Measurements from ENCODE around the gene RNGTT.
"Not testable (repeated sequence)": the region's sequence is repeated elsewhere in the genome, so short reads cannot be mapped to it uniquely, and the experiment has no call there.

The RNGTT gene

GRCh38 chr6:88970301-88970700 lies 6.9 kb upstream of the RNGTT start:
- DNase-seq (ENCODE audit: low spot score), result no peak

GRCh38 chr6:88969255-88969654 lies 5.8 kb upstream of the RNGTT start:
- DNase-seq (ENCODE audit: low spot score), result not testable (repeated sequence)

DNA sequence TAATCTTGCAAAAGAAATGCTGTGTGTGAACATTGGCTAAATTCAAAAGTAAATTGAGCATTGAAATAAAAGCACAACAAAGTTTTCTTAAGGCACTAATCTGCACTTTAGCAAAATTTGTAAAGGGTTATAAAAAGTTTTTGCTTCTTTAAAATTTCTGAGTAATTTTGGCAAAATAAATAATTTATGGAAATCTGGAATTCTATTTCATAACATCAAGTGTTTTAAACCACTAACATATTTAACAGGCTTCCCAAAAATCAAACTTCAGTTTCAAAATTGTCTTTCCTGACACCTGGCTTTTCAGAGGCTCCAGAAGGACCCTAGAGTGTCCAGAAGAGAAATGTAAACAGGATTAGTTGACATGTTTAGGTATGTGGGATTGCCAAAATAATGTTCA lies 4.5 kb upstream of the RNGTT start:
- no peak for DNase-seq (ENCODE audit: low spot score)

DNA sequence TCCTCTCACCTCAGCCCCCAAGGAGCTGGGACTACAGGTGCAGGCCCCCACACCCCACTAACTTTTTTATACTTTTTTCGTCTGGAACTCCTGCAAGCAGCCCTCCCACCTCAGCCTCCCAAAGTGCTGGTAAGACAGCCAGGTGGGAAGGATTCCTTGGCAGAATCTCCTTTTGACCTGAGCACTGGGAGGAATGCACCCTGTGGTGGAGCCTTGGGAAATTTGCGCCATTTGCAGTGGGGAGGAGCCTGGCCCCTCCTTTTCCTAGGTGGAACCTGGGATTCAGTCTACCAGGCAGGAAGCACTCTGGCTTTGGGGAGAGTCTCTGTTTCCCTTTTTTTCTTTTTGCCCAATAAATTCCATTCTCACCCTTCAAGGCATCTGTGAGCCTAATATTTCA lies 2.3 kb upstream of the RNGTT start:
- DNase-seq (ENCODE audit: low spot score), result no peak

- DNase-seq (ENCODE audit: low spot score), result no peak
These were observed 1.1 kb upstream of the RNGTT start for GRCh38 chr6:88964509-88964908.

DNA sequence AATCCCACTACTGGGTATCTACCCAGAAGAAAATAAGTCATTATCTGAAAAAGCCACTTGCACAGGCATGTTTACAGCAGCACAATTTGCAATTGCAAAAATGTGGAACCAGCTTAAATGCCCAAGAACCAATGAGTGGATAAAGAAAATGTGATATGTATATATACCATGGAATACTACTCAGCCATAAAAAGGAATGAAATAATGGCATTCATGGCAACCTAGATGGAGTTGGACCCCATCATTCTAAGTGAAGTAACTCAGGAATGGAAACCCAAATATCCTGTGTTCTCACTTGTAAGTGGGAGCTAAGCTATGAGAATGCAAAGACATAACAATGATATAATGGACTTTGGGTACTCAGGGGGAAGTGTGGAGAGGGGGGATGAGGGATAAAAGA lies 4.6 kb downstream of the RNGTT start:
- no peak for DNase-seq (ENCODE audit: low spot score)

- DNase-seq (ENCODE audit: low spot score), result no peak
These were observed 9.7 kb downstream of the RNGTT start for GRCh38 chr6:88953550-88954386.

- DNase-seq (ENCODE audit: low spot score), result no peak
These were observed 11.2 kb downstream of the RNGTT start for GRCh38 chr6:88952065-88952704.

DNA sequence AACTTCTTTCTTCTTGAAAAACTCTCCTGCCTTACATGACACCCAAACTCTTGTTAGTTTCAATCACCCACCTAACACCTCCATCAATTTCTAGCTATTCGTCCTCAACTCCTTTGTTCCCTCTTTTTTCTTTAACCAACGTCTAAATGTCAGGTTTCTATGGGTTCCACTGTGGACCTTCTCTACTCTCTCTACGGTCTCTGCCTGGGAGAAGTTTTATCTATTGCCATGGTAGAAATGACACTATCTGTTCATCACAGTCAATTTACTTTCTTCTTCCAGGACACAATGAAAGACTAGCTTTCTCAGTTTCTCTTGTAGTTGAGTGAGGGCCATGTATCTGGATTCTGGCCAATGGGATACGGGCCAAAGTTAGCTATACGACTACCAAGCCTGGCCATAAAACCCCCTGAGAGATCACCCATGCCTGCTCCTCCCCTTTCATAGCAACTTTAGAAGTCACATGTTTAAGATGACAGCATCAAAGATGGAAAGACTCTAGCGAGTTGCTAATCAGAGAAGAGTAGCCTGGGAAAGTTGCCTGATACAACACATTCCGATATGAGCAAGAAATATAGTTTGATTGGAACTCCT lies 17.9 kb downstream of the RNGTT start:
- no peak for DNase-seq (ENCODE audit: low spot score)

- no peak for DNase-seq (ENCODE audit: low spot score)
These were observed 29.9 kb downstream of the RNGTT start for GRCh38 chr6:88933521-88933920.

DNA sequence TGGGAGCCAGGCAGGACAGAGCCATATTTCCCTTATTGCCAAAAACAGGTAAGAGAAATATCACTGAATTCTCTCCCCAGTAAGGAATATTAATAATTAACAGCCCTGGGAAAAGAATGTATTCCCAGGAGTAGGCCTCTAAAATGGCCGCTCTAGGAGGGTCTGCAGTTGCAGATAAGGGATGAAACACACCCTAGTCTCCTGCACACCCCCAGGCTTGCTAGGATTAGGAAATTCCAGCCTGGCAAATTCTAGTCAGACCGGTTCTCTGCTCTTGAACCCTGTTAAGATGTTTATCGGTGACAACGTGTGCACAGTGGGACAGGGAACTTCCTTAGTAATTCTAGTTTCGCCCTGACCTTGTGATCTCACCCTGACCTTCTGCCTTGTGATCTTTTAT lies 31.4 kb downstream of the RNGTT start:
- DNase-seq (ENCODE audit: low spot score), result not testable (repeated sequence)

- DNase-seq (ENCODE audit: low spot score), result no peak
These were observed 40.5 kb downstream of the RNGTT start for GRCh38 chr6:88922775-88923548.

- DNase-seq (ENCODE audit: low spot score), result no peak
These were observed 41.7 kb downstream of the RNGTT start for GRCh38 chr6:88921734-88922133.

- no peak for DNase-seq (ENCODE audit: low spot score)
These were observed 42.4 kb downstream of the RNGTT start for GRCh38 chr6:88920774-88921733.

DNA sequence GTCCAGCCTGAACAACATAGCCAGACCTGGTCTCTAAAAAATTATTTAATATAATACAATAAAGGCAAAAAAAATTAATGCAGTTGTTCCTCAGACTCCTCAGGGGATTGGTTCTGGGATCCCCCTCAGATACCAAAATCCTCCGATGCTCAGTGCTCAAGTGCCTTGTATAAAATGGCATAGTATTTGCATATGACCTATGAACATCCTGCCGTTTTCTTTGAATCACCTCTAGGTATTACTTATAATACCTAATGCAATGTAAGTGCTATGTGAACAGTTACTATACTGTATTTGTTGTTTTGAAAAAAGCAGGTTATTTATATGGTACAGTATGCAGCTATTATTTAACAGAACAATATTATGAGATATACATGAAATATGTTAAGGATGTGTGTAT lies 43.3 kb downstream of the RNGTT start:
- no peak for DNase-seq (ENCODE audit: low spot score)

DNA sequence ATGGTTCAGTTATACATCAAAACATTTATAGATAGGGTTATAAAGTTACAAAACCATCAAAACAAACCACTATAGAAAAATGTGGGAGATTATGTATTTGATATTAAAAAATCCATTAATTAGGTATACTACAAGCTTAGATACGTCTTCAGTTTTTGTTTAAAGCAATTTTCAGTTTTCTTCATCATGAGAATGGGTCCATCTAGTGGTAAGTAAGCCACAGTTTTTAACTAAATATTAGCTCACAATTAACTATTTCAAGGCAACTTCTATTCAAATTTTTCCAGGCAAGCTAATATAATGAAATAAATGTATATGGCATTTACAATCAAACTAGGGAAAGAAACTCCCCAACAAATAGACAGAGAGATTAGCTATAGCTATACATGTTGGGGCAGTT lies 44.4 kb downstream of the RNGTT start:
- no peak for DNase-seq (ENCODE audit: low spot score)

DNA sequence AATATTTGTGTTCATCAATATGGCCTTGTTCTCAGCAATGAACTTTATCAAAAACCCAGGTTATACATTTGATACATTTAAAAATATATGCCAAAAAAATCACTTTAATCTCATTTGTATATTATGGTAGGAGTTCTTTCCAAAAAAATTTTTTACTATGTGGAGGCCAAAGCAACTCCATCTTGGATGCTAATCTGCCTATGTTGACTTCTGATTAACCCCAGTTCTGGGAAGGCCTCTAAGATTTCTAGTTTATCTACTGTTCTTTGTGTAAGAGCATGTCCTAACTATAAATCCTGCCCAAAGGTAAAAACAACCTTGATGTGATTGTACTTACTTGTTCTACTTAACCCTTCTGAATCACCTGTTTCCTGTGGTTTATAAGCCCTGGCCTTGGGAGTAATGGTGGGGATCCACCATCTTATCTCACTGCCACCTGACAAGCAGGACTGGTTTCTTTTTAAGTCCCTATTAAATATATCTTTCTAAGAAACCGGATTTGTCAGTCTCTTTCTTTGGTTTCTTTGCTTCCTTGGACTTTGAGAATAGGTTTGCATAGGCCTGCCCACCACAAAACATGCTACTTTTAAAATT lies 46.7 kb downstream of the RNGTT start:
- no peak for DNase-seq (ENCODE audit: low spot score)

DNA sequence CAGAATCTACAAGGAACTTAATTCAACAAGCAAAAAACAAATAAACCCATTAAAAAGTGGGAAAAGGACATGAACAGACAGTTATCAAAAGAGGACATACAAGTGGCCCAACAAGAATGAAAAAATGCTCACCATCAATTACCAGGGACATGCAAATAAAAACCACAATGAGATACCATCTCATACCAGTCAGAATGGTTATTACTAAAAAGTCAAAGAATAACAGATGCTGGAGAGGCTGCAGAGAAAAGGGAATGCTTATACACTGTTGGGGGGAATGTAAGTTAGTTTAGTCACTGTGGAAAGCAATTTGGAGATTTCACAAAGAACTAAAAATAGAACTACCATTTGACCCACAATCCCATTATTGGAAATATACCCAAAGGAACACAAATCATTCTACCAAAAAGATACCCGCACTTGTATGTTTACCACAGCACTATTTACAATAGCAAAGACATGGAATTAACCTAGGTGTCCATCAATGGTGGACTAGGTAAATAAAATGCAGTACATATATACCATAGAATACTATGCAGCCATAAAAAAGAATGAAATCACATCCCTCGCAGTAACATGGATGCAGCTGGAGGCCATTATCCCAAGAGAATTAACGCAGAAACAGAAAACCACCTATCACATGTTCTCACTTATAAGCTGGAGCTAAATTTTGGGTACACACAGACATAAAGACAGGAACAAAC lies 48.4 kb downstream of the RNGTT start:
- no peak for DNase-seq (ENCODE audit: low spot score)

- no peak for DNase-seq (ENCODE audit: low spot score)
These were observed 49.2 kb downstream of the RNGTT start for GRCh38 chr6:88914180-88914579.

- no peak for DNase-seq (ENCODE audit: low spot score)
These were observed 49.9 kb downstream of the RNGTT start for GRCh38 chr6:88913471-88913870.
